ENCODE measurements around the gene RPAP3. TPM values are rescaled to one million over a fixed set of nuclear protein-coding genes. Genes with fewer than 3 reads are reported as not detected.

The RPAP3 gene
- total and polyA plus RNA-seq, 4 donors, result 5.5 to 8.1 (median 8.0) TPM

DNA sequence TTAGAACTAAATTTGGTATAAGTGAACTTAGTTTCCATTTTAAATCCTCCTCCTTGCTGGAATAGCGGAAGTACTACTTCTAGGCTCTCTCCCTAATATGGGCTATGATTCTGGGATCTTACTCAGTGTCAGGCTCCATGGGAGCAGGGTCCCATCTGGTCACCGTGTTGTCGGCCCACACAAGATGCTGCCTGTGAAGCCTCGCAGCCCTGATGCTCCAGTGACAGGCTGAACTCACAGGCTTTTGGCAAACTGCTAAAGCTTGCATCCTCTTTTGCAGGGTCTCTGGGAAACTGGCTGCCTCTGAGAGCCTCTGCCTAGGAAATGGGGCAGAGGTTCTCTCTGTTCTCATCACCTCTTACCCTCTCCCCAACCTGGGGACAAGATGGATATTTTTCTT, 88.4 kb downstream of the RPAP3 start:
- DNase-seq (ENCODE audit: low spot score), result no peak
- TF ChIP-seq TAF1 (conservative IDR thresholded peaks at IDR 0.05) (no peak), ATF3 (IDR thresholded peaks at IDR 0.05) (no peak), CTCF (IDR thresholded peaks at IDR 0.05; ENCODE audit: low read depth, low read length, missing input control) (no peak)
- H3K27ac ChIP-seq (ENCODE audit: low read depth in 1 of 2, low read length in 2 of 2), result no peak overlapping the region
- no peaks in the 10 kb centered on the region for H3K4me1 ChIP-seq (ENCODE audit: control insufficient read depth in 4 of 4, insufficient read depth in 4 of 4, low read length in 3 of 4)
- H3K9me3 ChIP-seq (ENCODE audit: control insufficient read depth in 4 of 4, low read length in 3 of 4), result peaks cover 0 to 6% (median 4%) of the 10 kb centered on the region in 4 donors
- no peaks in the 10 kb centered on the region for H3K27me3 ChIP-seq (ENCODE audit: control insufficient read depth in 4 of 4, insufficient read depth in 4 of 4, low read length in 3 of 4)
- no peak overlapping the region for H3K9ac ChIP-seq (ENCODE audit: low read depth in 1 of 2, low read length in 2 of 2)
- no peaks in the 10 kb centered on the region for H3K36me3 ChIP-seq (ENCODE audit: control insufficient read depth in 4 of 4, insufficient read depth in 3 of 4, low read depth in 1 of 4, low read length in 3 of 4)
- 91% methylated on average over 4 of the region's 4 CpGs for whole genome bisulfite sequencing
- H3K4me3 ChIP-seq (ENCODE audit: low read depth in 1 of 3, low read length in 3 of 3), result no peak overlapping the region

GRCh38 chr12:47616440-47616839, 89.4 kb downstream of the RPAP3 start:
- Histone ChIP-seq H3K27ac (ENCODE audit: low read depth in 1 of 2, low read length in 2 of 2) (no peak overlapping the region), H3K9ac (ENCODE audit: low read depth in 1 of 2, low read length in 2 of 2) (no peak overlapping the region), H3K9me3 (ENCODE audit: control insufficient read depth in 4 of 4, low read length in 3 of 4) (peaks cover 0 to 6% (median 4%) of the 10 kb centered on the region in 4 donors), H3K36me3 (ENCODE audit: control insufficient read depth in 4 of 4, insufficient read depth in 3 of 4, low read depth in 1 of 4, low read length in 3 of 4) (no peaks in the 10 kb centered on the region), H3K4me3 (ENCODE audit: low read depth in 1 of 3, low read length in 3 of 3) (no peak overlapping the region), H3K27me3 (ENCODE audit: control insufficient read depth in 4 of 4, insufficient read depth in 4 of 4, low read length in 3 of 4) (no peaks in the 10 kb centered on the region), H3K4me1 (ENCODE audit: control insufficient read depth in 4 of 4, insufficient read depth in 4 of 4, low read length in 3 of 4) (no peaks in the 10 kb centered on the region)
- WGBS, result 86% methylated on average over 1 of the region's 1 CpG
- no peak for DNase-seq (ENCODE audit: low spot score)
- TF ChIP-seq CTCF (IDR thresholded peaks at IDR 0.05; ENCODE audit: low read depth, low read length, missing input control) (no peak), RXRA (IDR thresholded peaks at IDR 0.05) (no peak), GABPA (IDR thresholded peaks at IDR 0.05 in 1 of 2, conservative IDR thresholded peaks at IDR 0.05 in 1 of 2) (no peak), ATF3 (IDR thresholded peaks at IDR 0.05) (no peak), JUND (IDR thresholded peaks at IDR 0.05) (no peak), HNF4A (conservative IDR thresholded peaks at IDR 0.05) (no peak)
- TF ChIP-seq, protein P1, sequence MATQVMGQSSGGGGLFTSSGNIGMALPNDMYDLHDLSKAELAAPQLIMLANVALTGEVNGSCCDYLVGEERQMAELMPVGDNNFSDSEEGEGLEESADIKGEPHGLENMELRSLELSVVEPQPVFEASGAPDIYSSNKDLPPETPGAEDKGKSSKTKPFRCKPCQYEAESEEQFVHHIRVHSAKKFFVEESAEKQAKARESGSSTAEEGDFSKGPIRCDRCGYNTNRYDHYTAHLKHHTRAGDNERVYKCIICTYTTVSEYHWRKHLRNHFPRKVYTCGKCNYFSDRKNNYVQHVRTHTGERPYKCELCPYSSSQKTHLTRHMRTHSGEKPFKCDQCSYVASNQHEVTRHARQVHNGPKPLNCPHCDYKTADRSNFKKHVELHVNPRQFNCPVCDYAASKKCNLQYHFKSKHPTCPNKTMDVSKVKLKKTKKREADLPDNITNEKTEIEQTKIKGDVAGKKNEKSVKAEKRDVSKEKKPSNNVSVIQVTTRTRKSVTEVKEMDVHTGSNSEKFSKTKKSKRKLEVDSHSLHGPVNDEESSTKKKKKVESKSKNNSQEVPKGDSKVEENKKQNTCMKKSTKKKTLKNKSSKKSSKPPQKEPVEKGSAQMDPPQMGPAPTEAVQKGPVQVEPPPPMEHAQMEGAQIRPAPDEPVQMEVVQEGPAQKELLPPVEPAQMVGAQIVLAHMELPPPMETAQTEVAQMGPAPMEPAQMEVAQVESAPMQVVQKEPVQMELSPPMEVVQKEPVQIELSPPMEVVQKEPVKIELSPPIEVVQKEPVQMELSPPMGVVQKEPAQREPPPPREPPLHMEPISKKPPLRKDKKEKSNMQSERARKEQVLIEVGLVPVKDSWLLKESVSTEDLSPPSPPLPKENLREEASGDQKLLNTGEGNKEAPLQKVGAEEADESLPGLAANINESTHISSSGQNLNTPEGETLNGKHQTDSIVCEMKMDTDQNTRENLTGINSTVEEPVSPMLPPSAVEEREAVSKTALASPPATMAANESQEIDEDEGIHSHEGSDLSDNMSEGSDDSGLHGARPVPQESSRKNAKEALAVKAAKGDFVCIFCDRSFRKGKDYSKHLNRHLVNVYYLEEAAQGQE (IDR thresholded peaks at IDR 0.05), result no peak
